Left cardiac atrium (tissue), 4 donors: ENCODE data around the gene SKAP1. TPM values are rescaled to one million over a fixed set of nuclear protein-coding genes. Genes with fewer than 3 reads are reported as not detected.
"Not testable (repeated sequence)": the region's sequence is repeated elsewhere in the genome, so short reads cannot be mapped to it uniquely, and the experiment has no call there.

Experiments
- ATAC-seq, 2 donors: fragments of 200-7000 bp; cut with Tn5 transposase; one replicate each; pipeline ENCODE4 v1.9.1; 2020; ENCODE audit warnings: mild to moderate bottlenecking in 2 of 2, moderate library complexity in 2 of 2
- DNase-seq: peaks from one replicate; pipeline ENCODE4 v3.0.0-alpha.2; 2020
- intact Hi-C, 2 donors: fragments of 100-400 bp; cut with DNase I; formaldehyde crosslinking; loops; one replicate each; pipeline versions ENCODE4 v1.14.1 to v1.15.1; 2022 to 2023
- total RNA-seq, 2 donors: library from RNA; stranded (reverse); fragmentation: NEBNext Ultra II Directional; extraction: Animal tissue kit (Norgen Biotek cat#: 25700); gene quantifications; one replicate each; pipeline ENCODE4 v1.2.1, GENCODE V29; 2021
- donor health status: DM: no; HTN: yes; CAD: no.
- donor health status: DM: no; HTN: yes; CAD: no; lungs with severe emphysema.
- donor health status: DM: yes; HTN: yes; CAD: no.
- donor health status: Dilated cardiomyopathy.

The SKAP1 gene
- total RNA-seq, 2 donors from 2014 or later: 0.31 to 0.88 TPM

DNA sequence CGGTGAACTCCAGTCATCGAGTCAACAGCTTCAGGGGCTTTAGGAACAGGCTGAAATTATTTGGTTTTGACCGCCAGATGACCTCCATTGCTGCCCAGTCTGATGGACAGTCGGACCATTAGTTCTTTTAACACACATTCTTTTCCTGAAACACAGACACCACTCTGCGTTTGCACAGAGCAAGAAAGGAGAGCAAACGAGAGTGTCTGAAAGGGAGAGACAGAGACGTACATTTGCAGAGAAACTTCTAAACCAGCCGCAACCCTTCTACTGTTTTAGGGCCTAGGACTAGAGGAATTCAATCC, 166.3 kb downstream of the SKAP1 start:
- intact Hi-C loops: no loop called here
- ATAC-seq (no peak), DNase-seq (no peak)

DNA sequence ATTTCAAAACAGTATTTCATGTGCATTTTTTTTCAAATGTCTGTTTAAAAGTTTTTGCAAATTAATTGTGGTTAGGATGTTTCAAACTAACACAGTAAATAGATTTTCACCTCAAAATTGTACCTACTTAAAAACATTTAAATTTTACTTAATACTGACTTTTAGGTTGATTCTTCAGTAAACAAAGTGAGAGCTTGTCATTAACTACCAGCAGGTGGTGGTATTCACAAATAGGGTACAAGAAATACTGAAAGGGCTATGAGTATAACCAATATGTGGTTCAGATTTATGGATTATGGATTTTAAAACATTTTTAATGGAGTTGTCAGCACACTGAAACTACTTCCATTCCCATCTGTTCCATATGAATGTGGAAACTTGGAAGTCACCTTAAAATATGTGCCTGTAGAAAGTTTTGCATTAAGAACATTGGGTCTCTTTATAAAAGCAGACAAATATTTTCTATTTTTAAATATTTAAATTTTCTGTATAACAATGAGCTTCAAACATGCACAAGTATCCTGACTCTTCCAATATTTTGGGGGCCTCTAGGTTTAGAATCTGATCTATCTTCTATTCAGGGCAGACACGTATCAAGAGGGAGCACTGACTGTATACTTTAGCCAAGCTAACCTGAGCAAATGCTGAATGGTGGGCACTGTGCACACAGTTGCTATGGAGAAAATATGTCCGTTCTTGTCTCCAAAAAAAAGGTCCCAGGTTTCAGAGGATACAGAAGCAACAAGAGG, 166.9 kb downstream of the SKAP1 start:
- DNase-seq (no peak), ATAC-seq (no peak)
- intact Hi-C loops: no loop called here

DNA sequence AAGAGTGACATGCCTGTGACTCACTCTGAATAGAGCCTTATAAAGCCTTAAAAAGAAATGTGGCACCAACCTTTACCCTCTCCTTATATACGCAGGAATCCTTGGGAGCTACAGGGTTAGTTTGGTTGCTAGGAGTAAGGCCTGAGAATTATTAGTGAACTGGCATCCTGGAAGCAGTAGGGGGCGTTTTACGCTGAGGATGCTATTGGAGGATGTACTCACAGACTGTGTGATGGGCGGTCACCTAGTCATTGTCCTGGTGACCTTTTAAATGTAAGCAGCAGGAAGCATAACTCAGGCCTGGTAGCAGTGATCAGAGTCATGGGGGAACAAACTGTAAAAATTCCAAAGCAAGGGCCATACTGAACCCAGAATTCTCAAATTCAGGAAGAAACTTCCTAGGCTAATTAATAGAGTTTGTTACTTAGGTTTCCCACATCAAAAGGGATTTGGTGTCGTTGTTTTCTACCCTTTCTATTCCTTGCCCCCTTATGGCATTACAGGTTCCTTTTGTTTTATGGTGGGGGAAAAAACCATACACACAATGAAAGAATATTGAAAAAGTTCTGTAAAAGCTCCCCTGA, 168.6 kb downstream of the SKAP1 start:
- DNase-seq: no peak
- intact Hi-C loops: no loop called here
- no peak for ATAC-seq

DNA sequence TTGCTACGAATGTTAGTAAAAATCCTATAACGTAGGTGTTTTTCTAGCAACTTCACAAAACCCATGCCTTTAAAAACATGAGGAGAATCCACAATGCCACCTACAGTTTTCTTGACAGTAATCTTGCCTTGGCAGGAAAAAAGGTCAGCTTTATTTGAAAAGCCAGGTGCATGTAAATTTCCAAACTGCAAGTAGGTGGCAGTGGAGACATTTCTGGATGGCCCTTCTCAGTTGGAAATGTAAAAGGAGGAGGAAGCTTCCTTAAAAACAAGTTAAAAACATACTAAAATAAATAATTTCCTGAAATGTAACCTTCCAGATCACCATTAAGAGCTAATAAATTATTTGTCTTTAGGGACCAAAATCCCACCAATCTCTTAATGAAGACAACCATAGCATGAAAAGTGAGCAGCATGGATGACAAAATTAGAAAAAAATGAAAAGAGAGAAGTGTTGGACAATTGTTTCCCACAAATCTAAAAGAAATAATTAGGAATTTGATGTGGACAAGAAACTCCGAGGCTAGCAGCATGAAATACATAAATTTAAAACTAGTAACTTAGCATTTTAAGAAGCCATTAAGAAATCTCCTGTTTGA, 170.2 kb downstream of the SKAP1 start:
- intact Hi-C loops: loop anchor here in 1 of 2 donors (5.0 kb wide), 1 partner anchor 198 kb away; no protein-coding TSS in a partner anchor
- ATAC-seq: no peak

DNA sequence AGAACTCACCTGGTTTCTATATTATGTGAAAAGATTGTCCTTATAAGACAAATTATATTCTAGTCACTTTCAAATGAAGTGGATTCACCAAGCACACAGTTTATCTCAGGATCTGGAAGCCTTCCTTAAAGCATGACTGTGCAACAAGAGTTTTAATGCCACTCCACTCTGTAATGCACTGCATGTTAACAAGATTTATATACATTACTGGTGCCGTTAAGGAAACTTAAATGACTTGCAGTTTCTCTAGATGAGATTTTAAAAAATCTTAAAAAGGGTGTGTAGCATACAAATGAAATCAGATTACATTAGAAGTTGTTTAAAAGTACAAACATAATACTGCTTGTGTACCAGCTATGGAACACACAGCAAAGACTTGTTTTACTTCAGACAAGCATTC, 171.7 kb downstream of the SKAP1 start:
- no peak for DNase-seq
- intact Hi-C loops: loop anchor here in 1 of 2 donors (5.0 kb wide), 1 partner anchor 199 kb away; no protein-coding TSS in a partner anchor
- ATAC-seq: no peak

More for the DNA sequence above, 170.2 kb downstream of the SKAP1 start:
- DNase-seq: no peak

DNA sequence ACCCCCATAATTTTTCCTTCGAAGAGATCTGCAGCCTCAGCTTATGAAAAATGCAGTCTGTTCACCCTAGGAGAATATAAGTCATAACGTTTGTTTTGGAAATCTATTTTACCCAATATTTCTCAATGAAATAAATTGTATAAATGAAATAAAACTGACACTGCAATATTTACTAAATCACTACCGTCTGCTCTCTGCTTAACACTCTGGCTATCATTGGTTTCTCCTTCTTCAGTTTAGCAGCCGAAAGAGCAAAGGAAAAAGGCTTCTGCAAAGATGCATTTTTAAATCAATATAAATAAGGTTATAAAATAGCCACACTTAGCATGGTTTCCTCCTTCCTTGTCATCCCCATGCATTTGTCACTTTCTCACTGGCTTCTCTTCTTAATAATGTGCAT, 174.3 kb downstream of the SKAP1 start:
- intact Hi-C loops: loop anchor here in 1 of 2 donors (5.0 kb wide), 1 partner anchor 202 kb away; no protein-coding TSS in a partner anchor
- ATAC-seq (no peak), DNase-seq (no peak)

DNA sequence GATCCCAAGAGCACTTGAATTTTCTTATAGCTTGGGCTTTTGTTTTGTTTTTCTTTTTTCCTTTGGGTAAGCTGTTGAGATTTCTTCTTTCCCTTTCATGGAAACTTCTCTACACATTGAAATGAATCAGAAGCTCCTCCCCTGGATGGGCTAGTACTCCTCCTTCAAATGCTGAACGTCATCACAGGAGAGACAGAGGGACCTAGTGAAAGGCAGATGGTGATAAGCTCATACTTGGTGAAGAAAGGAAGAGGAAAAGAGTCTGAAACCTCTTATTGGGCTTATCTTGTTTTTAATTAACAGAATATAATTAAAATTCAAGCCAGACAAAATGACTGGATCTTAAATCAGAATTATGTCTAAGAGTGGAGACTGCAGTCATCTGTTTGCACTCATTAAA, 175.1 kb downstream of the SKAP1 start:
- intact Hi-C loops: loop anchor here in 1 of 2 donors (5.0 kb wide), 1 partner anchor 202 kb away; no protein-coding TSS in a partner anchor
- ATAC-seq: no peak
- DNase-seq: no peak

DNA sequence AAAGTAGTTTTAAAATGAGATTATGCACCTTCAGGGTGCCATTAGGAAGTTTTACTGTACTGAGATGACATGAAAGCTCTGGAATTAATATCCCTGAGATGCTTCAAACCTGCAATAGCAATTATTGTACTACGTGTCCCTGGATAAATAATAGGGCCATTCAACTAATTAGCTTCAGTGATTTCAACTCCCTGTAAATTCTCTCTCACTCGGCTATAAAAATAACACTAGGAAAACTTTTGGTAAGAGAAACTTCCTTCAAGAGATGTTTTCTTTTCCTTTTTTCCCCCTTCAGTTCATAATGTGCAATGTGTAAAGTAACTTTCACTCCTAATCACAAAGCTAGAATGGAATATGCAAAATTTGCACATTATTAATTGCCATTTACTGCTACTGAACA, 176.0 kb downstream of the SKAP1 start:
- DNase-seq (no peak), ATAC-seq (no peak)
- intact Hi-C loops: no loop called here

DNA sequence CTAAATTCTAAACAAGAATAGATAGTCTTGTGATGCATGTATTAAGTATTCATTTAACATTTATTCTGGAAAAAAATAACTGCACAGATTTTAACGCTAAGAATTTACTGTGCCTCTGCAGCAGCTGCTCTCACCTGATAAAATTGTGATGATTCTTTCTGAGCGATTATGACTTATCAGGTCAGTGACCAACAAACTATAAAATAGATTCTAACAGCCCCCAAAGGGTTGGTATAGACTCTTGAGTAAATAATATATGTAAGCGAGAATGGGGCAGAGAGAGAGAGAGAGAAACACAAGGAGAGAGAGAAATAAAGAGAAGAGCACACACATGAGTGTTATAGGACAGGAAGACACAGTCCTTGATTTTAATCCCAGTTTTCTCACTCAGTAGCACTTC, 178.1 kb downstream of the SKAP1 start:
- intact Hi-C loops: no loop called here
- ATAC-seq: no peak
- DNase-seq: no peak

DNA sequence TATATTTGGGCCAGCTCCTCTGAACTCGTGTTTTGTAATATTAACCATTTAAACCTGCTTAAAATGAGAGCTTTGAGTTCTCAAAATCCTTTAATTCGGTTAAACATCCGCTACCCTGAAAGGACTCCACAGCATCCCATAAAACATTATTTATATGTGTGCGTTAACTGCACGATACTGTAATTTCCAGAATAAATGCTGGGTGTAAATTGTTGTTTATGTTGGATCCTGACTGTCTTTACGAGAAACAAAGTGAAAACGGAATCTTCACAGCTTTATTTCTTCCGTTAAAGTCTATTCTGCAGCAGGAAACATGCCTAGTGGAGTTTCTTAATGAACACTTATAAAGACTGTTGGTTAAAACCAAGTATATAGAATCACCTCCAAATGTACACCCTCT, 179.1 kb downstream of the SKAP1 start:
- intact Hi-C loops: no loop called here
- DNase-seq: no peak
- no peak for ATAC-seq

DNA sequence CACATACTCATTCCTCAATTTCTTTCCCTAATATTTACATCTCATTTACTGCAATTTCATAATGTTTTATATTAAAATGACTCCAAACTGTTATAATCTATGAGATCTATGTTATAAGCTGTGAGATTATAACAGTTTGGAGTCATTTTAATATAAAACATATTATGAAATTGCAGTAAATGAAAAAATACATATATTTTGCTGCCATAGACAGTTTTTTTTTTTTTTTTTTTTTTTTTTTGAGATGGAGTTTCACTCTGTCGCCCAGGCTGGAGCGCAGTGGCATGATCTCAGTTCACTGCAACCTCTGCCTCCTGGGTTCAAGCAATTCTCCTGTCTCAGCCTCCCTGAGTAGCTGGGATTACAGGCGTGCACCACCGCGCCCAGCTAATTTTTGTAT, 180.0 kb downstream of the SKAP1 start:
- ATAC-seq, DNase-seq, intact Hi-C loops: not testable (repeated sequence)

DNA sequence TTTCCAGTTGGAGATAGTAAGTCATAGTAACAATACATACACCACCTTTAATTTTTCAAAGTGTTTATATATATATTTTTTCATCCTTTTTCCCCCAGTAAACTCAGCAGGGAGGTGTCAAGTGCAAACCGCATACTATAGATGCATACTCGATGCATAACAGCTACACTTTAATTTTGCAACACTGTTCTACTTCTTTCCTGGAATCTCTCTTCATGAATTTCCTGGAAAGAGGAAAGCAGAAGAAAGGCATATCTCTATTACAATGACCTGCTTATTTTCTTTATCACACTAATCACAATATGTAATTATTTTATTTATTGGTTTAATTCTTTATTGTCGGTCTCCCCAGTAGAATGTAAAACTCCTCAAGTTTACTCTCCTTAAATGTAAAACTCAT, 182.4 kb downstream of the SKAP1 start:
- no peak for DNase-seq
- intact Hi-C loops: no loop called here
- ATAC-seq: no peak

DNA sequence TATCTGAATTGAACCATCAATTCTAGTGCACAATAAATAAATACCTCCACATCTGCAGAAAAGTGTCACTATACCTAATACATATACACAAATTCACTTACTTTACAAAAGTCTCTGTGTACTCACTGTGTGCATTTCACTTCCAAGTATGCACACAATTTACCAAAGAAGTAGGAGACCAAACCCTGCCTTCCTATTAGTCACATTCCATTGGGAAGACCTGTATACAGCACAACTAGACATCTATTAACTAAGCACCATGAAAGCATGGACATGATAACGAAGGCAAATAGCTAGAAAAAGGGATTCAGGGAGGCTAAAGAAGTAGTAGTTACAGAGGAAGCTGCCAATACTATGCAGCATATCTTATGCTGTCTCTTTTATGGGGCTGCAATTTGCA, 183.0 kb downstream of the SKAP1 start:
- no peak for ATAC-seq
- no peak for DNase-seq
- intact Hi-C loops: no loop called here

DNA sequence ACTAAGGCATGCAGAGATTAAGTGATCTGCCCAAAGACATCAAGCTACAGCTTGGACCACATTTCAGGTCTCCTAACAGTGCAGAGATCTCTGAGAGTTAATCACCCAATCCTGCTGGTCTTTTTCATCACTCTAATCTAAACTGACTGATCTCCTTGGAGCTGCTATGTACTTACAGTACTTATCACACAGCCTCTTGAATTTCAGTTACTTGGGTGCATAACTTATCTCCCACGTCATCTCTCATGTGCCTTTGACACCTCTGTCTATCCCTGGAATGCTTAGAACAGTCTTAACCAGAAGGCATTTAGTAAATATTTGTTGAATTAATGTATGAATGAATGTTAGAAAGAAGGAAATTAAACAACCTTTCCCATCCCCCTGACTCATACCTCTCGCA, 183.4 kb downstream of the SKAP1 start:
- DNase-seq (no peak), ATAC-seq (no peak)
- intact Hi-C loops: no loop called here

DNA sequence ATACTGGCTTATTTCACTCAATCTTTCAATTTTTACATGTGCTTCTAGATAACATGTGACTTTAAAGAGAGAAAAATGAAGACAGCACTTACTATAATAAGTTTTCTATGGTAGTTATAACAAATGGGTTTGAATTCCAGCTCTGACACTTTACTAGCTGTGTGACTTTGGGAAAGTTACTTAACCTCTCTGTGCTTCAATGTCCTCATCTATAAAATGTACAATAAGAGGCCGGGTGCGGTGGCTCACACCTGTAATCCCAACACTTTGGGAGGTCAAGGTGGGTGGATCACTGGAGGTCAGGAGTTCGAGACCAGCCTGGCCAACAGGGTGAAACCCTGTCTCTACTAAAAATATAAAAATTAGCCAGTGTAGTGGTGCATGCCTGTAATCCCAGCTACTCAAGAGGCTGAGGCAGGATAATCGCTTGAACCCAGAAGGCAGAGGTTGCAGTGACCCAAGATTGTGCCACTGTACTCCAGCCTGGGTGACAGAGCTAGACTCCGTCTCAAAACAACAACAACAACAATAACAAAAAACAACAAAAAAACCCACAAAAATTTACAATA, 184.5 kb downstream of the SKAP1 start:
- ATAC-seq, intact Hi-C loops, DNase-seq: not testable (repeated sequence)

DNA sequence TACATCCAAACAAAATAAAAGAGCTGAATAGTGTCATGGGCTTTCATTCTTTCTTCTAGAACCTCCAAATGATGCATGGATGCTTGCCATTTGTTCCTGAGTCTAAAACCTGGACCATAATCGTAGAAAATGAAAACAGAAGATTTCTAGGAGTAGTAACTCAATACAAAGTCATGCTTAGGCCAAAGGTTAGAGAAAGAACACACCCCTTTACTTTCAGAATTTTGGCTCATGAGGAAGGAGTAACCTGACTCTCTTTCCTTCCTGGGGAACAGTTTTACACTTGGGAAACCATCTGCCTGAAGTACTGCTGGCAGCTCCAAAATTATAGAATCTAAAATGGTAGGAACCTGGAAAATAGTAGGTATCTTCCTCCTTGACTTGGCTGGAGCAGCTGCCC, 185.2 kb downstream of the SKAP1 start:
- no peak for DNase-seq
- ATAC-seq: no peak
- intact Hi-C loops: no loop called here

DNA sequence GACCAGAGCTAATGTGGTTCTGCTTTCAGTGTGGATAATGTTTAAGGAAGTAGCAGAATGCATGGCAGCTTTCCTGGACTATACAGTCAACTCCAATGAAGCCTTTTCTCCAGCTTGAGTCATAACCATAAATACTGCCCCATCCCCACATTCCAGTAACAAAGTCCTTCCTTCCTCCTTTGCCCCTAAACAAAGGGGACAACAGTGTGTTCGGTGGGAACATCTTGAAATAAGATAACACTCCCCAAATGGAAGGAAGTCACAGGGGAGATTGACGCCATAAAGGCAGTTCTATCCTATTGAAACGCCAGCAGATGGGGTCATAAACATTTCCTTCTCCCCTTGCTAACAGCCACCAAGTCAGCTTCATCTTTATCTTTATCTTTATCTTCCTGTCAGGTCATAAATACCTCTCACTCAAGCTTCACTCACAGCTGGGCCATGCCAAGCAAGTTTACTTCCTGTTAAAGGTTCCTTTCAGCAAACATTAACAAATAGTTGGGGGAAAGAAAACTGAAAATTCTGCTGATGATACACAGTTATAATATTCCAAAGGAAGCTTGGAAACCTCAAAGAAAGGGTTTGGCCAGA, 185.8 kb downstream of the SKAP1 start:
- ATAC-seq (peak in 1 of 2 donors; percentile 39), DNase-seq (no peak)
- intact Hi-C loops: no loop called here

DNA sequence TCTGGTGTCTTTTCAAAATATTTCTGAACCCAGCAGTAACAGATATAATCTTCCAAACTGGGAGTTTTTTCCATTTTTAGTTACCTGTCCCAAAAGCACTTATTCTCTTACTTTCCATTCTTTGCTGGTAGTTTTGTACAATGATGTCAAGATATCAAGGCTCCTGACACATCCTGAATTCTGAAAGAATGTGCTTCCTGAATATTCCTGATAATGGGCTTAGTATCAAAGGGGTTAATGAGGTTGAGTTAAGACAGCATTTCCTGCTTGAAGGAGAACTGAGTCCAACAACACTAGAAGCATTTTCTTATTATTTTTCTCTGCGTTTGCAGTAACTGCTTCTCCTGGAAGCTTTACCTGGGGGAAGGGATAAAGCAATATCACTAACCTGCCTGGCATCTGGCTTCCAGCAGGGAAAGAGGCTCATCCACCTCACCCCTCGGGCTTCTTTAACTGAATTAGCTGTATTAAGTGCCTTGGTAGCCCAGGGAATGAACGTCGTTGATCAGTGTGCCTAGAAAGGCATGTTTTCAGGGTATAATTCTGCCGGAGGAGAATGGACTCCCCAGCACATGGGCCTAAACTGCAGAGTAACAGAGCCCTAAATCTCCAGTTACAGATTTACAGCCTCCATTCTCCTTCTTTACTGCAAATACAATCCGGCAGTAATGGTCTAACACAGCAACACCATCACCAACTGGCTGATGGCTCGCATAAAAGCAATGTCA, 188.1 kb downstream of the SKAP1 start:
- DNase-seq: no peak
- no peak for ATAC-seq
- intact Hi-C loops: no loop called here

DNA sequence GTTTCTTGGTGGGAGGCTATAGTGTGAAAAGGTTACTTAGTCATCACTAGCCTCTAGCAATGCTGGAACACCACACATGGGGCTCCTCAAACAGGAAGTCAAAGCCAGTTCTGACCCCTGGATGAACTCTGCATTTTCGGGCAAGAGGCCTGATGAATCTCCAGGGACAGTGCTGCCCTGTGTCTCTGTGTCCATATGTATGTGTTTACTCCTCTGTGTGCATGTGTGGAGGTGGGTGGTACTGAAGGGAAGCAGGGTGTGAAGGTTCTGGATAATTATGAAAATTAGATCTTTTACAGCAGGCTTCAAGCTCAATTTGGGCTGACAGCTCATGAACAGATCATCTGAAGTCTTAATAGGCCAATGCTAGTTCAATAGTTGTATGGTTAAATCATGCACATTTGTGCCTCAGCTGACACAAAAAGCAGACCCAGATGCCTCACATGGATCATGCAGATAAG, 188.9 kb downstream of the SKAP1 start:
- ATAC-seq: peak; percentile 63 to 88

More for the DNA sequence above, 188.9 kb downstream of the SKAP1 start:
- intact Hi-C loops: no loop called here
- peak; percentile 44 for DNase-seq
